ENCODE results near the gene SRSF6.
A peak's percentile ranks its signal among the peaks of the same experiment; 100 is the strongest.
"Not testable (repeated sequence)": the region's sequence is repeated elsewhere in the genome, so short reads cannot be mapped to it uniquely, and the experiment has no call there.

The SRSF6 gene

DNA sequence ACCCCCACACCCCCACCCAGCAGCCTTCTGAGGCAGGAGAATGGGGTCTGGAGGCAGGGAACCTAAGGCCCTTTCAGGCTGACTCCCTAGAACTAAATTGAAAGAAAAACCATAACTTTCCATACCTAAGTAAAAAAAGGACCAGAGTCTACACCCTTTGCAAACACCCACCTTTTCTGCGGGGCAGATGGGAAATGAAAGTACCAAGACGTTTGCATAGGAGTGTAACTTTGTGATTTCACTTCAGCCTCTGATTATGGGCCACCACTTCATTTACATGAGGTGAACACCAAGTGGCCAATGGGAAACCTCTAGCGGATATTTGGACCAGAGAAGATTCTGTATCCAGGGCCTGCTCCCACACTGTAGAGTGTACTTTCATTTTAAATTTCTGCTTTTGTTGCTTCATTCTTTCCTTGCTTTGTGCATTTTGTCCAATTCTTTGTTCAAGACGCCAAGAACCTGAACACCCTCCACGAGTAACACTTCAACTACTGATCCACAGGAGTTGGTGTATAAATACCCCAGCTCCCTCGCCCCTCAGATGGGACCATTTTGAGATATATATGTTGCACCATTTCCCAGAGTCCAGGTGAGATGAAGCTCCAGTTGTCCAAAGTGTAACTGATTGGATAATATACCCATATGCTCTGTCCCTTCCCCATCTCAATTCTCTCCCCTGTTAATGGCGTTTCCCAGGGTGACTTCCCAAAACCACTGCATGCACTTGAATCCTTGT, 18.9 kb upstream of the SRSF6 start:
- DNase-seq (ENCODE audit: low read depth) = no peak
- TF ChIP-seq, protein P1, sequence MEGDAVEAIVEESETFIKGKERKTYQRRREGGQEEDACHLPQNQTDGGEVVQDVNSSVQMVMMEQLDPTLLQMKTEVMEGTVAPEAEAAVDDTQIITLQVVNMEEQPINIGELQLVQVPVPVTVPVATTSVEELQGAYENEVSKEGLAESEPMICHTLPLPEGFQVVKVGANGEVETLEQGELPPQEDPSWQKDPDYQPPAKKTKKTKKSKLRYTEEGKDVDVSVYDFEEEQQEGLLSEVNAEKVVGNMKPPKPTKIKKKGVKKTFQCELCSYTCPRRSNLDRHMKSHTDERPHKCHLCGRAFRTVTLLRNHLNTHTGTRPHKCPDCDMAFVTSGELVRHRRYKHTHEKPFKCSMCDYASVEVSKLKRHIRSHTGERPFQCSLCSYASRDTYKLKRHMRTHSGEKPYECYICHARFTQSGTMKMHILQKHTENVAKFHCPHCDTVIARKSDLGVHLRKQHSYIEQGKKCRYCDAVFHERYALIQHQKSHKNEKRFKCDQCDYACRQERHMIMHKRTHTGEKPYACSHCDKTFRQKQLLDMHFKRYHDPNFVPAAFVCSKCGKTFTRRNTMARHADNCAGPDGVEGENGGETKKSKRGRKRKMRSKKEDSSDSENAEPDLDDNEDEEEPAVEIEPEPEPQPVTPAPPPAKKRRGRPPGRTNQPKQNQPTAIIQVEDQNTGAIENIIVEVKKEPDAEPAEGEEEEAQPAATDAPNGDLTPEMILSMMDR (IDR thresholded peaks at IDR 0.05; ENCODE audit: control insufficient read depth, insufficient read depth, low read depth, low read length, missing control alignments) = no peak
- no peak overlapping the region for H3K4me3 ChIP-seq (ENCODE audit: control insufficient read depth, low read depth, low read length)

DNA sequence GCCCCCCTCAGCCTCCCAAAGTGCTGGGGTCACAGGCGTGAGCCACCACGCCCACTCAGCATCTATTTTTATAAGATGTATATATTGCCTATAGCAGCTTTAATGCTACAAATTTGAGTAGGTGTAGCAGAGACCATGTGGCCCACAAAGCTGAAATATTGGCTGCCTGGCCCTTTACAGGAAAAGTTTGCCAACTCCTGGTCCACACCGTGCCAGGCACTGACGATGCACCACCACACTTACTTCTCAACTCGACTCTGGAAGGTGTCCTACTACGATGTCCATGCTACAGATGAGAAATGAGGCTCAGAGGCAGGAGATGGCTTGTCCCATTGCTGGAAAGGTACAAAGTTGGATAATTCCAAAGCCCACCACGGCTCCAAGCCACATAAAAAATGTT, 17.2 kb upstream of the SRSF6 start:
- DNase-seq (ENCODE audit: low read depth) = no peak
- TF ChIP-seq, protein P1 (IDR thresholded peaks at IDR 0.05; ENCODE audit: control insufficient read depth, insufficient read depth, low read depth, low read length, missing control alignments) = no peak
- no peak overlapping the region for H3K4me3 ChIP-seq (ENCODE audit: control insufficient read depth, low read depth, low read length)

DNA sequence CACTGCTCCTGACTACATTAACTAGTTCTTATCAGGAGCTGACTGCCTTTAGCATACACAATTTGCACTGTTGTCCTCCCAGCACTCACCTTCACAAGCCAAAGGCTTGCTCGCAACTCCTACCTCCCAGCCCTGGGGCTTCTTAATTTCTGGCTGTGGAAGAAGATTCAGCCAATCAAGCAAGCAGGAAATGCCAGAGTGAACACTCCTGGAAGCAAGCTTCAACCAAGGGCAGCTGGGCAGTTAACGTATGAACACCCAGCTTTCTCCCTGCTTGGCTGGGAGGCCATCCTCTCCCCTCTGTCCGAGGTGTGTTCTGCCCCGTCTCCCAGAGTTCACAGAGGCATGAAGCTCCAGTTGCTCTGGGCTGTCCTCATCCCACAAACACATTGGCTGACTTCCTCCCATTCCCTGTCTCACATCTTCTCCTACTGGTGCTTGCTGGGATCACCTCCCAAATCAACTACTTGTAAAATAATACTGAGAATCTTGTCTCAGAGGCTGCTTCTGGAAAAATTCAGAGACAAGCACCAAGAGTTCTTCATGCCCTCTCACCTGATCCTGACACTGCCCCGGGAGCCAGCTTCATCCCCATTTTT, 15.3 kb upstream of the SRSF6 start:
- H3K4me3 ChIP-seq (ENCODE audit: control insufficient read depth, low read depth, low read length) = no peak overlapping the region
- TF ChIP-seq, protein P1 (IDR thresholded peaks at IDR 0.05; ENCODE audit: control insufficient read depth, insufficient read depth, low read depth, low read length, missing control alignments) = peak; percentile 17
- no peak for DNase-seq (ENCODE audit: low read depth)

DNA sequence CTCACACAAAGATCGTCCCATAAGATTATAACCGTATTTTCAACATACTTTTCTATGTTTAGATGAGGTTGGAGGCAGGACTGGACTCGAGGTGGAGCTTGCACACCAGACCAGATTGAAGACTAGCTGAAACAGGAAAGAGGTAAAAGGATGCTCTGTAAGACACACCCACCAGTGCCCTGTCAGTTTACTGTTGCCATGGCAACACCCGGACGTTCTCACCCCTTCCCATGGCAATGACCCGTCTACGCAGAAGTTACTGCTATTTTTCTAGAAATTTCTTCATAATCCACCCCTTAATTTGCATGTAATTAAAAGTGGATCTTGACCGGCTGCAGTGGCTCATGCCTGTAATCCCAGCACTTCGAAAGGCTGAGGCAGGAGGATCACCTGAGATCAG, 13.6 kb upstream of the SRSF6 start:
- DNase-seq (ENCODE audit: low read depth) = no peak
- TF ChIP-seq, protein P1 (IDR thresholded peaks at IDR 0.05; ENCODE audit: control insufficient read depth, insufficient read depth, low read depth, low read length, missing control alignments) = no peak
- no peak overlapping the region for H3K4me3 ChIP-seq (ENCODE audit: control insufficient read depth, low read depth, low read length)

DNA sequence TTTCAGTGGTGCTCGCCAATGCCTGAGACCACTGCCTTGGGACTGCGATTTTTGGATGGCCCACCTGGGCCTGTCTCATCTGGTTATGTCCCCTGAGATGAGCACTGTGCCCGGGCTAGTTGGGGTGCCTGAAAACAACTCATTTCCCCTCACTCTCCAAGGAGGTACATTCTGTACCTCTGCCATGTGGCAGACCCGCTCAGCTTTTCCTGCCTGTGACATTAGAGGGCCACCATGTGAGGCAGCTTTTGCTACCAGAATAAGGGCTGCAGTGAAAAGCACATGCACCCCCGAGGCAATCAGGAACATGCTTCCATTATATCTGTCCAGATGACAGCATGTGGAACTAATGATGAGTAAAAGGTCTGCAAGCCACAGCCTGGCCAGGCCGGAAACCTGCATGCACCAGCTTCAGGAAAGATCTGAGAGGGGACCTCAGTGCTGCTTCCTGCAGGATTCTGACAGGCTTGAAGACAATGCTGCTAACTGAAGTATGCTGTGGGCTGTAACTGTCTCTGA, 11.3 kb upstream of the SRSF6 start:
- no peak for DNase-seq (ENCODE audit: low read depth)
- TF ChIP-seq, protein P1 (IDR thresholded peaks at IDR 0.05; ENCODE audit: control insufficient read depth, insufficient read depth, low read depth, low read length, missing control alignments) = no peak
- H3K4me3 ChIP-seq (ENCODE audit: control insufficient read depth, low read depth, low read length) = no peak overlapping the region

DNA sequence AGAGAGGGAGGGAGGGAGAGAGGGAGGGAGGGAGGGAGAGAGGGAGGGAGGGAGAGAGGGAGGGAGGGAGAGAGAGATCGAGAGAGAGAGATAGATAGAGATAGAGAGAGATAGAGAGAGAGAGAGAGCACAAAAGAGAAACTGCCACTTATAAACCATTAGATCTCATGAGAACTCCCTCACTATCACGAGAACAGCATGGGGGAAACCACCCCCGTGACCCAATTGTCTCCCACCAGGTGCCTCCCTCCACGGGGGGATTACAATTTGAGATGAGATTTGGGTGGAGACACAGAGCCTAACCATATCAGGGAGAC, 9.3 kb upstream of the SRSF6 start:
- not testable (repeated sequence) for DNase-seq (ENCODE audit: low read depth); H3K4me3 ChIP-seq (ENCODE audit: control insufficient read depth, low read depth, low read length)

DNA sequence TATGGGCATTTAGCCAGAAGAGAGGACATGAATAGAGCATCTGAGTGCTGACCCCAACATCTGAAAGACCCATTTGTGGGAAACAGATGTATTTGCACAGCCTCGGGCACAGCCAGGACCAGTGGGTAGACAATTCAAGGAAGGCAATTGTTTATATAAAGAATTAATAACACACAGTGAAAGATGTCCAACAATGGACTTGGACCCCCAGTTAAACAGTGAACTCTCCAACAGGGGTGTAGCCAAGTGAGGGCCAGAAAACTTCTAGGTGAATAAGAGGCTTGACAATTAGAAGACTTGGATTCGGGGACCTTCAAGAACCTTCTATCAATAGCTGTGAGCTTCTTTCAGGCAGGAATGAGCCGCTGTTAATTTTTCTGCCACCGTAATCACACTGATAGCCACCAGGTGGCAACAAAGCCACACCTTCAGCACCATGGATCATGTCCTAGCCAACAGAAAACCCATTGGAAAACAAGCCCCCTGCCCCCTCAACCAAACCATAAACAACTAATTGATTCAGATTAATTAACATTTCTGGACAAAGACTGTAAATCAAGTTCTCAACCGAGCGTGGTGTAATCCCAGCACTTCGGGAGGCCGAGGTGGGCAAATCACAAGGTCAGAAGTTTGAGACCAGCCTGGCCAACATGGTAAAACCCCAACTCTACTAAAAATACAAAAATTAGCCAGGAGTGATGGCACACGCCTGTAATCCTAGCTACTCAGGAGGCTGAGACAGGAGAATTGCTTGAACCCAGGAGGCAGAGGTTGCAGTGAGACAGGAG, 8.8 kb upstream of the SRSF6 start:
- H3K4me3 ChIP-seq (ENCODE audit: control insufficient read depth, low read depth, low read length) = no peak overlapping the region
- TF ChIP-seq, protein P1 (IDR thresholded peaks at IDR 0.05; ENCODE audit: control insufficient read depth, insufficient read depth, low read depth, low read length, missing control alignments) = peak; percentile 76
- no peak for DNase-seq (ENCODE audit: low read depth)
